HepG2 (cell line): ENCODE results near the gene RASD1. TPM values are rescaled to one million over a fixed set of nuclear protein-coding genes. Genes with fewer than 3 reads are reported as not detected.

Experiments used
- BORCS8-MEF2B ChIP-seq: sonication (generic); formaldehyde crosslinking; IDR thresholded peaks from 2 replicates; pipeline ENCODE4 v1.8.0; 2022; ENCODE audit warnings: mild to moderate bottlenecking, missing genetic modification reagents
- CREB3 ChIP-seq: sonication (generic); formaldehyde crosslinking; IDR thresholded peaks from 2 replicates; pipeline ENCODE4 v1.5.0; 2020; ENCODE audit warnings: missing genetic modification reagents
- DZIP1 ChIP-seq: sonication (generic); formaldehyde crosslinking; IDR thresholded peaks from 2 replicates; pipeline ENCODE4 v1.5.0; 2020; ENCODE audit warnings: mild to moderate bottlenecking, missing genetic modification reagents
- FOXO4 ChIP-seq: sonication (generic); formaldehyde crosslinking; conservative IDR thresholded peaks from 2 replicates; pipeline ENCODE4 v1.8.1; 2023; ENCODE audit warnings: missing genetic modification reagents
- FOXP4 ChIP-seq: sonication (generic); formaldehyde crosslinking; IDR thresholded peaks from 2 replicates; pipeline ENCODE4 v1.4.0; 2020; ENCODE audit warnings: missing genetic modification reagents
- HNF1A ChIP-seq, 2 experiments: sonication (generic) in 1 of 2; formaldehyde crosslinking in 1 of 2; IDR thresholded peaks; 2 replicates each; pipeline versions ENCODE4 v1.4.0 to v1.6.1; 2016 to 2020; ENCODE audit warnings: borderline replicate concordance in 1 of 2, low read depth in 1 of 2, mild to moderate bottlenecking in 1 of 2, missing genetic modification reagents in 1 of 2
- HNRNPH1 ChIP-seq: fragments of 200-400 bp; formaldehyde crosslinking; optimal IDR thresholded peaks from 2 replicates; pipeline ENCODE3; 2017; ENCODE audit warnings: mild to moderate bottlenecking, low read depth, low read length
- HNRNPLL ChIP-seq: fragments of 200-400 bp; formaldehyde crosslinking; IDR thresholded peaks from 2 replicates; pipeline ENCODE4 v1.6.1; 2017; ENCODE audit warnings: mild to moderate bottlenecking, low read depth, low read length; ENCODE audit not compliant: poor library complexity, severe bottlenecking
- IKZF1 ChIP-seq: fragments of 450-650 bp; IDR thresholded peaks from 2 replicates; pipeline ENCODE4 v1.7.1; 2016
- KDM1A ChIP-seq: IDR thresholded peaks from 2 replicates; pipeline ENCODE4 v1.6.1; 2016; ENCODE audit warnings: missing compliant biosample characterization
- ZFAT ChIP-seq: sonication (generic); formaldehyde crosslinking; conservative IDR thresholded peaks from 2 replicates; pipeline ENCODE4 v1.8.1; 2023; ENCODE audit warnings: missing genetic modification reagents, inconsistent platforms
- ZGPAT ChIP-seq: IDR thresholded peaks from 2 replicates; pipeline ENCODE4 v1.6.1; 2016; ENCODE audit warnings: mild to moderate bottlenecking
- ZNF20 ChIP-seq: sonication (generic); formaldehyde crosslinking; IDR thresholded peaks from 2 replicates; pipeline ENCODE4 v1.4.0; 2020; ENCODE audit warnings: mild to moderate bottlenecking, moderate library complexity, missing genetic modification reagents
- polyA plus RNA-seq, 8 experiments: library from polyadenylated mRNA; depleted of rRNA in 3 of 8; stranded (reverse) in 7 of 8; unstranded in 1 of 8; fragments of >200 nt; fragmentation: Illumina TruSeq in 4 of 8; extraction: Trizol in 4 of 8; gene quantifications; 2 replicates each; pipeline versions ENCODE4 v1.2.1 to v1.2.3, GENCODE V29; 2011 to 2016; ENCODE audit warnings: low read depth in 4 of 8, missing spikeins in 1 of 8, mixed read lengths in 1 of 8; ENCODE audit not compliant: insufficient read depth in 1 of 8
- total RNA-seq, 5 experiments: library from RNA; depleted of rRNA; stranded (reverse); fragments of >200 nt; fragmentation: Illumina TruSeq; extraction: Trizol; gene quantifications; 2 replicates each; pipeline ENCODE4 v1.2.3, GENCODE V29; 2016; ENCODE audit warnings: low read depth in 1 of 5

The RASD1 gene
- total and polyA plus RNA-seq, 2 of the 13 experiments (the other 11 are each of a cell fraction or from before 2014, with no cell fraction given): 1.6 to 4.2 TPM

GRCh38 chr17:17462048-17462824 lies 34.0 kb downstream of the RASD1 start (continued):
- TF ChIP-seq CREB3 (CRISPR knock-in tag): no peak
- peak; percentile 69 for TF ChIP-seq ZGPAT (CRISPR knock-in tag)
- TF ChIP-seq HNF1A (IDR thresholded peaks at IDR 0.05; ENCODE audit: low read depth): peak; percentile 45; the same call in 1 of the 2 replicates
- no peak for TF ChIP-seq HNF1A (CRISPR knock-in tag; IDR thresholded peaks at IDR 0.05; ENCODE audit: borderline replicate concordance)
- TF ChIP-seq HNRNPH1: no peak
- TF ChIP-seq DZIP1 (CRISPR knock-in tag): no peak
- no peak for TF ChIP-seq ZFAT (CRISPR knock-in tag)
- TF ChIP-seq ZNF20 (CRISPR knock-in tag): 0 out of 2 replicates have a peak, but pooled peaks have one; percentile 60
- TF ChIP-seq IKZF1: no peak
- no peak; the same call in 1 of the 2 replicates for TF ChIP-seq BORCS8-MEF2B (CRISPR knock-in tag)
- peak; percentile 87 for TF ChIP-seq FOXP4 (CRISPR knock-in tag)
- TF ChIP-seq FOXO4: no peak
- TF ChIP-seq KDM1A: no peak
- TF ChIP-seq HNRNPLL: no peak
